Testis (tissue), 2 donors: Measurements from ENCODE around the gene CDCP1.

Source experiments
- CTCF ChIP-seq, 3 experiments: fragments of 450-650 bp in 2 of 3; fragments of 200-600 bp in 1 of 3; sonication (generic) in 1 of 3; IDR thresholded peaks; one replicate each; pipeline ENCODE4 v1.5.1; 2016 to 2019; ENCODE audit warnings: antibody characterized with exemption in 3 of 3, mild to moderate bottlenecking in 2 of 3, moderate library complexity in 1 of 3
- POLR2A ChIP-seq: fragments of 450-650 bp; IDR thresholded peaks from one replicate; pipeline ENCODE4 v1.6.1; 2017; ENCODE audit warnings: antibody characterized with exemption, mild to moderate bottlenecking, moderate library complexity

GRCh38 chr3:45125550-45126026, 20.6 kb downstream of the CDCP1 start:
- TF ChIP-seq CTCF (IDR thresholded peaks at IDR 0.05) (no peak), POLR2A (no peak)
